HepG2 (cell line): Measurements from ENCODE around the gene NPFFR1. TPM values are rescaled to one million over a fixed set of nuclear protein-coding genes. Genes with fewer than 3 reads are reported as not detected.

Source experiments
- ATAC-seq: fragments of 200-7000 bp; cut with Tn5 transposase; 3 replicates; pipeline ENCODE4 v1.9.1; 2020; ENCODE audit warnings: mild to moderate bottlenecking, moderate library complexity
- BruUV-seq: library from RNA; stranded (reverse); fragments of 400-500 nt; replicated peaks from 2 replicates; lab custom pipeline; 2021; lab: Mats Ljungman, UMichigan
- CTCF ChIA-PET: fragments of 300-600 bp; formaldehyde crosslinking; extraction: SDS; loops from one replicate; lab custom pipeline; 2021; ENCODE audit warnings: low total read pairs, inconsistent platforms, low intra/inter-chr PET ratio; lab: Yijun Ruan, JAX
- POLR2A ChIA-PET: fragments of 350-600 bp; sonication (Branson Sonifier 250); formaldehyde crosslinking; loops from one replicate; lab custom pipeline; 2020; ENCODE audit warnings: antibody characterized with exemption, inconsistent platforms; lab: Yijun Ruan, JAX
- DNase-seq: peaks from one replicate; pipeline ENCODE4 v3.0.0-alpha.2; 2015; ENCODE audit warnings: low spot score
- FAIRE-seq: peaks from 3 replicates; lab custom pipeline; 2011; peaks lifted over from hg19 to GRCh38; lab: Jason Lieb, UNC
- H2AFZ ChIP-seq: one replicate; pipeline ENCODE4 v1.6.1; 2011; ENCODE audit warnings: low read length, inconsistent platforms
- H3K27ac ChIP-seq: fragments of 300-600 bp; 3 replicates; pipeline ENCODE4 v1.8.0; 2011; ENCODE audit warnings: mixed run types, mild to moderate bottlenecking, mixed read lengths, low read length, inconsistent platforms; ENCODE audit not compliant: insufficient read depth; ENCODE audit errors: extremely low read length
- H3K27me3 ChIP-seq, 2 experiments: fragments of 200-600 bp in 1 of 2; 2 replicates in 1 of 2; 3 replicates in 1 of 2; pipeline versions ENCODE4 v1.6.0 to v1.8.0; 2011; ENCODE audit warnings: low read length in 2 of 2, mild to moderate bottlenecking in 2 of 2, moderate library complexity in 2 of 2, inconsistent platforms in 1 of 2; ENCODE audit not compliant: insufficient read depth in 2 of 2, control insufficient read depth in 1 of 2
- H3K36me3 ChIP-seq, 2 experiments: fragments of 200-600 bp in 1 of 2; replicated peaks in 1 of 2; 2 replicates in 1 of 2; 3 replicates in 1 of 2; pipeline versions ENCODE4 v1.5.1 to v1.8.0; 2011; ENCODE audit warnings: low read length in 2 of 2, inconsistent platforms in 1 of 2; ENCODE audit not compliant: insufficient read depth in 2 of 2, control insufficient read depth in 1 of 2
- H3K4me1 ChIP-seq: 2 replicates; pipeline ENCODE4 v1.5.1; 2012; ENCODE audit warnings: low read length, inconsistent platforms; ENCODE audit not compliant: insufficient read depth
- H3K4me2 ChIP-seq: 2 replicates; pipeline ENCODE4 v1.6.0; 2011; ENCODE audit warnings: low read depth, low read length, inconsistent platforms
- H3K4me3 ChIP-seq, 3 experiments: fragments of 200-600 bp in 1 of 3; sonication (generic), shearing (Covaris generic) in 1 of 3; replicated peaks in 1 of 3; 2 replicates each; pipeline ENCODE4 v1.5.1; 2011 to 2016; ENCODE audit warnings: low read length in 3 of 3, inconsistent platforms in 2 of 3, low read depth in 2 of 3, mild to moderate bottlenecking in 2 of 3, control low read depth in 1 of 3, mixed read lengths in 1 of 3; ENCODE audit not compliant: insufficient read depth in 1 of 3
- H3K79me2 ChIP-seq: one replicate; pipeline ENCODE4 v1.6.1; 2011; ENCODE audit warnings: low read length, inconsistent platforms; ENCODE audit not compliant: insufficient read depth
- H3K9ac ChIP-seq: 2 replicates; pipeline ENCODE4 v1.6.0; 2011; ENCODE audit warnings: mild to moderate bottlenecking, low read depth, low read length, inconsistent platforms; ENCODE audit not compliant: insufficient read depth
- H3K9me3 ChIP-seq: 2 replicates; pipeline ENCODE4 v1.5.1; 2012; ENCODE audit warnings: mild to moderate bottlenecking, low read length
- H4K20me1 ChIP-seq: 2 replicates; pipeline ENCODE4 v1.6.0; 2011; ENCODE audit warnings: inconsistent platforms, mild to moderate bottlenecking, low read length, moderate library complexity; ENCODE audit not compliant: insufficient read depth
- GABPB1 ChIP-seq: IDR thresholded peaks from 2 replicates; pipeline ENCODE4 v1.6.1; 2016; ENCODE audit warnings: mild to moderate bottlenecking, missing genetic modification reagents, moderate library complexity, missing compliant biosample characterization
- GZF1 ChIP-seq: sonication (generic); formaldehyde crosslinking; IDR thresholded peaks from 2 replicates; pipeline ENCODE4 v1.5.1; 2020; ENCODE audit warnings: mild to moderate bottlenecking, missing genetic modification reagents
- MEIS2 ChIP-seq: sonication (generic); formaldehyde crosslinking; IDR thresholded peaks from 2 replicates; pipeline ENCODE4 v1.9.0; 2021; ENCODE audit warnings: mild to moderate bottlenecking, missing genetic modification reagents
- MTA1 ChIP-seq: sonication (generic); formaldehyde crosslinking; IDR thresholded peaks from 2 replicates; pipeline ENCODE4 v1.4.0; 2020; ENCODE audit warnings: missing genetic modification reagents, mild to moderate bottlenecking, borderline replicate concordance
- POLR2G ChIP-seq: fragments of 200-400 bp; formaldehyde crosslinking; IDR thresholded peaks from 2 replicates; pipeline ENCODE4 v1.6.1; 2018; ENCODE audit warnings: mild to moderate bottlenecking, low read depth, low read length, moderate library complexity
- RAD51 ChIP-seq: fragments of 450-650 bp; IDR thresholded peaks from 2 replicates; pipeline ENCODE4 v1.6.1; 2016; ENCODE audit warnings: borderline replicate concordance
- REXO4 ChIP-seq: sonication (generic); formaldehyde crosslinking; IDR thresholded peaks from 2 replicates; pipeline ENCODE4 v1.8.0; 2022; ENCODE audit warnings: missing genetic modification reagents, mild to moderate bottlenecking, borderline replicate concordance
- ZBTB38 ChIP-seq: sonication (generic); formaldehyde crosslinking; IDR thresholded peaks from 2 replicates; pipeline ENCODE4 v1.5.1; 2020; ENCODE audit warnings: mild to moderate bottlenecking, missing genetic modification reagents
- ZNF282 ChIP-seq: fragments of 450-650 bp; IDR thresholded peaks from 2 replicates; pipeline ENCODE4 v1.6.1; 2018; ENCODE audit not compliant: partially characterized antibody
- ZNF788 ChIP-seq: sonication (generic); formaldehyde crosslinking; IDR thresholded peaks from 2 replicates; pipeline ENCODE4 v1.5.0; 2020; ENCODE audit warnings: mild to moderate bottlenecking, missing genetic modification reagents, borderline replicate concordance
- WGBS: methylation state at CpG from one replicate; pipeline ENCODE4 v1.1.6; 2017; ENCODE audit warnings: low lambda C conversion rate; 5-methylcytosine and 5-hydroxymethylcytosine counted together
- in situ Hi-C: cut with HindIII; loops from 2 replicates; pipeline ENCODE4 v1.10.0; 2017; ENCODE audit warnings: low pct_unique_long_range_greater_than_20kb; ENCODE audit not compliant: extremely low pct_ligation_motif_present
- intact Hi-C: fragments of 100-400 bp; cut with micrococcal nuclease; formaldehyde crosslinking; loops from one replicate; pipeline ENCODE4 v1.10.0; 2022; ENCODE audit not compliant: unreplicated experiment
- polyA plus RNA-seq, 8 experiments: library from polyadenylated mRNA; depleted of rRNA in 3 of 8; stranded (reverse) in 7 of 8; unstranded in 1 of 8; fragments of >200 nt; fragmentation: Illumina TruSeq in 4 of 8; extraction: Trizol in 4 of 8; gene quantifications; 2 replicates each; pipeline versions ENCODE4 v1.2.1 to v1.2.3, GENCODE V29; 2011 to 2016; ENCODE audit warnings: low read depth in 4 of 8, missing spikeins in 1 of 8, mixed read lengths in 1 of 8; ENCODE audit not compliant: insufficient read depth in 1 of 8
- total RNA-seq, 5 experiments: library from RNA; depleted of rRNA; stranded (reverse); fragments of >200 nt; fragmentation: Illumina TruSeq; extraction: Trizol; gene quantifications; 2 replicates each; pipeline ENCODE4 v1.2.3, GENCODE V29; 2016; ENCODE audit warnings: low read depth in 1 of 5
- TF ChIP-seq, protein P1 (sequence below): IDR thresholded peaks from 2 replicates; pipeline ENCODE4 v1.4.0; 2020; ENCODE audit warnings: mild to moderate bottlenecking, missing genetic modification reagents
- TF ChIP-seq, protein P2 (sequence below): IDR thresholded peaks from 2 replicates; pipeline ENCODE4 v1.6.1; 2016; ENCODE audit warnings: low read depth, borderline replicate concordance
- TF ChIP-seq, protein P3 (sequence below): sonication (generic); formaldehyde crosslinking; IDR thresholded peaks from 2 replicates; pipeline ENCODE4 v1.4.0; 2020; ENCODE audit warnings: missing genetic modification reagents, borderline replicate concordance

NPFFR1 gene
- total and polyA plus RNA-seq, 2 of the 13 experiments (the other 11 are each of a cell fraction or from before 2014, with no cell fraction given), result under 0.01 TPM; not detected in 1

DNA sequence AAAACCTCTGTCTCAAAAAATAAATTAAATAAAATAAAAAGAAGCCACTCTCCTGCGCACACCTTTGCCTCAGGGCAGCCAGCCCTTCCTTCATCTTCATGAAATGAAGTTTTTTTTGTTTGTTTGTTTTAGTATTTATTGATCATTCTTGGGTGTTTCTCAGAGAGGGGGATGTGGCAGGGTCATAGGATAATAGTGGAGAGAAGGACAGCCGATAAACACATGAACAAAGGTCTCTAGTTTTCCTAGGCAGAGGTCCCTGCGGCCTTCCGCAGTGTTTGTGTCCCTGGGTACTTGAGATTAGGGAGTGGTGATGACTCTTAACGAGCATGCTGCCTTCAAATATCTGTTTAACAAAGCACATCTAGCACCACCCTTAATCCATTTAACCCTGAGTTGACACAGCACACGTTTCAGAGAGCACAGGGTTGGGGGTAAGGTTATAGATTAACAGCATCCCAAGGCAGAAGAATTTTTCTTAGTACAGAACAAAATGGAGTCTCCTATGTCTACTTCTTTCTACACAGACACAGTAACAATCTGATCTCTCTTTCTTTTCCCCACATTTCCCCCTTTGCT lies 45.8 kb downstream of the NPFFR1 start (continued):
- TF ChIP-seq, protein P1, sequence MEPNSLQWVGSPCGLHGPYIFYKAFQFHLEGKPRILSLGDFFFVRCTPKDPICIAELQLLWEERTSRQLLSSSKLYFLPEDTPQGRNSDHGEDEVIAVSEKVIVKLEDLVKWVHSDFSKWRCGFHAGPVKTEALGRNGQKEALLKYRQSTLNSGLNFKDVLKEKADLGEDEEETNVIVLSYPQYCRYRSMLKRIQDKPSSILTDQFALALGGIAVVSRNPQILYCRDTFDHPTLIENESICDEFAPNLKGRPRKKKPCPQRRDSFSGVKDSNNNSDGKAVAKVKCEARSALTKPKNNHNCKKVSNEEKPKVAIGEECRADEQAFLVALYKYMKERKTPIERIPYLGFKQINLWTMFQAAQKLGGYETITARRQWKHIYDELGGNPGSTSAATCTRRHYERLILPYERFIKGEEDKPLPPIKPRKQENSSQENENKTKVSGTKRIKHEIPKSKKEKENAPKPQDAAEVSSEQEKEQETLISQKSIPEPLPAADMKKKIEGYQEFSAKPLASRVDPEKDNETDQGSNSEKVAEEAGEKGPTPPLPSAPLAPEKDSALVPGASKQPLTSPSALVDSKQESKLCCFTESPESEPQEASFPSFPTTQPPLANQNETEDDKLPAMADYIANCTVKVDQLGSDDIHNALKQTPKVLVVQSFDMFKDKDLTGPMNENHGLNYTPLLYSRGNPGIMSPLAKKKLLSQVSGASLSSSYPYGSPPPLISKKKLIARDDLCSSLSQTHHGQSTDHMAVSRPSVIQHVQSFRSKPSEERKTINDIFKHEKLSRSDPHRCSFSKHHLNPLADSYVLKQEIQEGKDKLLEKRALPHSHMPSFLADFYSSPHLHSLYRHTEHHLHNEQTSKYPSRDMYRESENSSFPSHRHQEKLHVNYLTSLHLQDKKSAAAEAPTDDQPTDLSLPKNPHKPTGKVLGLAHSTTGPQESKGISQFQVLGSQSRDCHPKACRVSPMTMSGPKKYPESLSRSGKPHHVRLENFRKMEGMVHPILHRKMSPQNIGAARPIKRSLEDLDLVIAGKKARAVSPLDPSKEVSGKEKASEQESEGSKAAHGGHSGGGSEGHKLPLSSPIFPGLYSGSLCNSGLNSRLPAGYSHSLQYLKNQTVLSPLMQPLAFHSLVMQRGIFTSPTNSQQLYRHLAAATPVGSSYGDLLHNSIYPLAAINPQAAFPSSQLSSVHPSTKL (CRISPR knock-in tag), result peak; percentile 63

DNA sequence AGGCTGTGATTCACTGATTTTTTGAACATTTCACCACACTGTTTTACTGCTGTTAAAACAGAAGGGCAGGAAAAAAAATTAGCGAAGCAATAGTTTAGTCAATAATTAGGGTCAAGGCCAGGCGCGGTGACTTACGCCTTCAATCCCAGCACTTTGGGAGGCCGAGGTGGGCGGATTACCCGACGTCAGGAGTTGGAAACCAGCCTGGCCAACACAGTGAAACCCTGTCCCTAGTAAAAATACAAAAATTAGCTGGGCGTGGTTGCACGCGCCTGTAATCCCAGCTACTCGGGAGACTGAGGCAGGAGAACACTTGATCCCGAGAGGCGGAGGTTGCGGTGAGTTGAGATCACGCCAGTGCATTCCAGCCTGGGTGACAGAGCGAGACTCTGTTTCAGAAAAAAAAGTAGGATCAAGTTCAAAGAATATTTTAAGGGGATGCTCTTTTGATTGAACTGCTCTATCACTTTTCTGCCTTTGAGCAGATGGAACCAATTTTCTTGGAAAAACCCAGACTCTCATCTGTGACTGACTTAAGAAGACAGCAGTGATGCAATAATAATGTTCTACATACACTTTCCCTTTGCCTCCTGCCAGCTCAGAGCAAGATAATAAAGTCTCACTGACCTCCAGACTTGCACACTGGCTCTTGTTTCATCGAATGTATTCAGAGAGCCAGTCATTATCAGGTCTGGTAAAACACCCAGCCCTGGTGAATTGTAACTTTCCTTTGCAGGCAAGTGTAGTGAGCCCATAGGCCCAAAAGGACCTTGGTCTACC lies 48.9 kb downstream of the NPFFR1 start:
- Histone ChIP-seq H3K9ac (no peak overlapping the region), H3K4me2 (peak overlapping the region; percentile 29; the same call in 1 of the 2 replicates), H3K9me3 (no peaks in the 10 kb centered on the region), H3K27me3 (no peaks in the 10 kb centered on the region; a peak in 1 of 5 replicates), H3K4me1 (peaks cover 54% of the 10 kb centered on the region), H3K4me3 (no peak overlapping the region), H3K27ac (peak overlapping the region; percentile 44), H2AFZ (peak overlapping the region; percentile 64), H3K36me3 (peaks cover 0 to 6% of the 10 kb centered on the region in 2 experiments; a peak in 4 of 5 replicates), H3K79me2 (peaks cover 30% of the 10 kb centered on the region), H4K20me1 (0 out of 2 replicates have a peak, but pooled peaks cover 7% of the 10 kb centered on the region)
- intact Hi-C loops (no loop called here), in situ Hi-C loops (no loop called here)
- 75% methylated on average over 18 of the region's 18 CpGs for WGBS
- DNase-seq (no peak), FAIRE-seq (no peak), ATAC-seq (peak; percentile 16; the same call in 2 of the 3 replicates)
- ChIA-PET CTCF (no interaction called here), POLR2A (interaction anchor here (1.5 kb wide), 1 partner anchor 30 kb away, joined by 9 read pairs; no protein-coding TSS in a partner anchor)
- BruUV-seq, result no TSS peak
- TF ChIP-seq, protein P2, sequence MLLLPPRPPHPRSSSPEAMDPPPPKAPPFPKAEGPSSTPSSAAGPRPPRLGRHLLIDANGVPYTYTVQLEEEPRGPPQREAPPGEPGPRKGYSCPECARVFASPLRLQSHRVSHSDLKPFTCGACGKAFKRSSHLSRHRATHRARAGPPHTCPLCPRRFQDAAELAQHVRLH, result no peak
- TF ChIP-seq ZNF282, result no peak
- TF ChIP-seq ZBTB38 (CRISPR knock-in tag), result no peak
- no peak for TF ChIP-seq GABPB1
- TF ChIP-seq MTA1 (CRISPR knock-in tag), result no peak
- 0 out of 2 replicates have a peak, but pooled peaks have one; percentile 27 for TF ChIP-seq ZNF788 (CRISPR knock-in tag)
- TF ChIP-seq GZF1 (CRISPR knock-in tag), result no peak
- TF ChIP-seq POLR2G, result no peak
- TF ChIP-seq MEIS2 (CRISPR knock-in tag), result no peak
- TF ChIP-seq REXO4 (CRISPR knock-in tag), result no peak
- TF ChIP-seq RAD51, result no peak
- TF ChIP-seq, protein P3, sequence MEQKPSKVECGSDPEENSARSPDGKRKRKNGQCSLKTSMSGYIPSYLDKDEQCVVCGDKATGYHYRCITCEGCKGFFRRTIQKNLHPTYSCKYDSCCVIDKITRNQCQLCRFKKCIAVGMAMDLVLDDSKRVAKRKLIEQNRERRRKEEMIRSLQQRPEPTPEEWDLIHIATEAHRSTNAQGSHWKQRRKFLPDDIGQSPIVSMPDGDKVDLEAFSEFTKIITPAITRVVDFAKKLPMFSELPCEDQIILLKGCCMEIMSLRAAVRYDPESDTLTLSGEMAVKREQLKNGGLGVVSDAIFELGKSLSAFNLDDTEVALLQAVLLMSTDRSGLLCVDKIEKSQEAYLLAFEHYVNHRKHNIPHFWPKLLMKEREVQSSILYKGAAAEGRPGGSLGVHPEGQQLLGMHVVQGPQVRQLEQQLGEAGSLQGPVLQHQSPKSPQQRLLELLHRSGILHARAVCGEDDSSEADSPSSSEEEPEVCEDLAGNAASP (CRISPR knock-in tag), result no peak
